Measurements from ENCODE around the gene CSNK2A2. TPM values are rescaled to one million over a fixed set of nuclear protein-coding genes. Genes with fewer than 3 reads are reported as not detected.

The CSNK2A2 gene
- polyA plus RNA-seq, 1 experiment = 43.8 TPM

DNA sequence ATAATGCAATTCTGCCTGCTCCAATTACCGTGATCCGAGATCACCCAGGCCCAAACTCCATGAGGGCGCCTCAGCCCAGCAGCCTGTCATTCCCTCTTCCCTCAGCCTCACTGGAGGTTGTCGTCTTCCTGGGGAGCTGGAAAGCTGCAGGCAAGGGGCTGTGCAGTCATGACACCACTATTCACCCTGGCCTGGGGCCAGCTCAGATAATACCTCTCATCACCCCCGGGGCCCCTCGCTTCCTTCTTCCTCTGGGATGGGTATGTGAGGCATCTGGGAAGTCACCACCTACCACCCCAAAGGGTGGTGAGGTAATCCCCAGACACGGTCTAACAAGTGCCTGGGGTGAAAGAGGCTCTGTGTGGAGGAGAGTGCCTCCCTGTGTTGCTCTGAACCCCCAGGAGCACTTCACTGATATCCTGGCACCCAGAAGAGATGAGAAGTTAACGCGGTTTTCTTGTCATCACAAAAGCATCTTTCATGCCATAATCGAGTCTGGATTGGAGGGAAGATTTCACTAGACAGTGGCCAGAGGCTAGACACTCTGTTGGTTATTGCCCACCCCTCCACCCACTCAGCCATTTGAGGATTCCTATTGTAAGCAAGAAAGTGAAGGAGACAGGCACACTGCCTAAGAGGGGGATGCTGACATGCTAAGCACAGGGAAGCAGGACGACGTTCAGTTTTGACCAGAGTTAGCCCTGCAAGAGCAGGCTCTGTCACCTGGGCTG is 87.2 kb downstream of the CSNK2A2 start:
- Histone ChIP-seq H3K9me3 (ENCODE audit: control insufficient read depth, insufficient read depth, low read length) (no peaks in the 10 kb centered on the region), H3K27me3 (ENCODE audit: control insufficient read depth, insufficient read depth, low read length) (peaks cover 1% of the 10 kb centered on the region), H3K27ac (ENCODE audit: low read depth, low read length) (no peak overlapping the region), H3K4me3 (ENCODE audit: low read depth, low read length) (no peak overlapping the region)
- CTCF ChIA-PET = interaction anchor here (1.4 to 2.6 kb wide), 3 partner anchors 11 to 14 kb away, joined by 3 to 10 read pairs (median 3); no protein-coding TSS in a partner anchor
- TF ChIP-seq, protein P1, sequence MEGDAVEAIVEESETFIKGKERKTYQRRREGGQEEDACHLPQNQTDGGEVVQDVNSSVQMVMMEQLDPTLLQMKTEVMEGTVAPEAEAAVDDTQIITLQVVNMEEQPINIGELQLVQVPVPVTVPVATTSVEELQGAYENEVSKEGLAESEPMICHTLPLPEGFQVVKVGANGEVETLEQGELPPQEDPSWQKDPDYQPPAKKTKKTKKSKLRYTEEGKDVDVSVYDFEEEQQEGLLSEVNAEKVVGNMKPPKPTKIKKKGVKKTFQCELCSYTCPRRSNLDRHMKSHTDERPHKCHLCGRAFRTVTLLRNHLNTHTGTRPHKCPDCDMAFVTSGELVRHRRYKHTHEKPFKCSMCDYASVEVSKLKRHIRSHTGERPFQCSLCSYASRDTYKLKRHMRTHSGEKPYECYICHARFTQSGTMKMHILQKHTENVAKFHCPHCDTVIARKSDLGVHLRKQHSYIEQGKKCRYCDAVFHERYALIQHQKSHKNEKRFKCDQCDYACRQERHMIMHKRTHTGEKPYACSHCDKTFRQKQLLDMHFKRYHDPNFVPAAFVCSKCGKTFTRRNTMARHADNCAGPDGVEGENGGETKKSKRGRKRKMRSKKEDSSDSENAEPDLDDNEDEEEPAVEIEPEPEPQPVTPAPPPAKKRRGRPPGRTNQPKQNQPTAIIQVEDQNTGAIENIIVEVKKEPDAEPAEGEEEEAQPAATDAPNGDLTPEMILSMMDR (IDR thresholded peaks at IDR 0.05; ENCODE audit: low read depth, low read length) = no peak
- DNase-seq (ENCODE audit: low read depth, low spot score) = no peak
- POLR2A ChIA-PET = no interaction called here

- H3K4me3 ChIP-seq (ENCODE audit: low read depth, low read length) = no peak overlapping the region
- H3K27ac ChIP-seq (ENCODE audit: low read depth, low read length) = no peak overlapping the region
- ChIA-PET POLR2A (no interaction called here), CTCF (interaction anchor here (1.4 to 2.6 kb wide), 3 partner anchors 12 to 14 kb away, joined by 3 to 10 read pairs (median 3); no protein-coding TSS in a partner anchor)
- TF ChIP-seq, protein P1 (IDR thresholded peaks at IDR 0.05; ENCODE audit: low read depth, low read length) = no peak
- no peaks in the 10 kb centered on the region for H3K9me3 ChIP-seq (ENCODE audit: control insufficient read depth, insufficient read depth, low read length)
- H3K27me3 ChIP-seq (ENCODE audit: control insufficient read depth, insufficient read depth, low read length) = peaks cover 2% of the 10 kb centered on the region
- DNase-seq (ENCODE audit: low read depth, low spot score) = no peak
Measured at GRCh38 chr16:58109881-58110280, 88.0 kb downstream of the CSNK2A2 start.

- Histone ChIP-seq H3K27me3 (ENCODE audit: control insufficient read depth, insufficient read depth, low read length) (peaks cover 2% of the 10 kb centered on the region), H3K9me3 (ENCODE audit: control insufficient read depth, insufficient read depth, low read length) (no peaks in the 10 kb centered on the region), H3K4me3 (ENCODE audit: low read depth, low read length) (no peak overlapping the region), H3K27ac (ENCODE audit: low read depth, low read length) (no peak overlapping the region)
- ChIA-PET CTCF (interaction anchor here (0.6 to 2.6 kb wide), 3 partner anchors 12 to 58 kb away, joined by 3 to 10 read pairs (median 3); no protein-coding TSS in a partner anchor), POLR2A (no interaction called here)
- DNase-seq (ENCODE audit: low read depth, low spot score) = no peak
- TF ChIP-seq, protein P1 (IDR thresholded peaks at IDR 0.05; ENCODE audit: low read depth, low read length) = no peak
Measured at GRCh38 chr16:58109330-58109729, 88.6 kb downstream of the CSNK2A2 start.

Small RNA genes lying within 50 kb of the gene (small RNA-seq; reads per million reads assigned to genes)
- gene RN7SL645P (ENCODE audit: insufficient read length, low read depth) = not detected

Other genes starting within 250 kb of the CSNK2A2 start
- not detected in 2 replicates for gene CNGB1, start 227.0 kb downstream of the CSNK2A2 start, polyA plus RNA-seq (2011; rRNA removed)
- 4.7 and 5.8 TPM in 2 replicates for gene ZNF319, start 197.4 kb downstream of the CSNK2A2 start, polyA plus RNA-seq (2011; rRNA removed)
- gene USB1, start 196.7 kb downstream of the CSNK2A2 start, polyA plus RNA-seq (2011; rRNA removed) = 48.7 and 57.9 TPM in 2 replicates
- 0.60 and 0.88 TPM in 2 replicates for gene MMP15, start 172.4 kb downstream of the CSNK2A2 start, polyA plus RNA-seq (2011; rRNA removed)
- 35.7 and 36.3 TPM in 2 replicates for gene CFAP20, start 68.7 kb downstream of the CSNK2A2 start, polyA plus RNA-seq (2011; rRNA removed)
- gene PRSS54, start 96.9 kb upstream of the CSNK2A2 start, polyA plus RNA-seq (2011; rRNA removed) = not detected in 2 replicates
- 2.5 and 3.3 TPM in 2 replicates for gene GINS3, start 194.4 kb upstream of the CSNK2A2 start, polyA plus RNA-seq (2011; rRNA removed)